ENCODE measurements around the gene DRICH1.
"Not testable (repeated sequence)": the region's sequence is repeated elsewhere in the genome, so short reads cannot be mapped to it uniquely, and the experiment has no call there.

Gene DRICH1

GRCh38 chr22:23565915-23566704 lies 66.0 kb downstream of the DRICH1 start:
- no peak for FAIRE-seq

GRCh38 chr22:23565305-23565914 lies 66.7 kb downstream of the DRICH1 start:
- no peak for FAIRE-seq

- FAIRE-seq: no peak
These were observed 67.8 kb downstream of the DRICH1 start for GRCh38 chr22:23564276-23564675.

DNA sequence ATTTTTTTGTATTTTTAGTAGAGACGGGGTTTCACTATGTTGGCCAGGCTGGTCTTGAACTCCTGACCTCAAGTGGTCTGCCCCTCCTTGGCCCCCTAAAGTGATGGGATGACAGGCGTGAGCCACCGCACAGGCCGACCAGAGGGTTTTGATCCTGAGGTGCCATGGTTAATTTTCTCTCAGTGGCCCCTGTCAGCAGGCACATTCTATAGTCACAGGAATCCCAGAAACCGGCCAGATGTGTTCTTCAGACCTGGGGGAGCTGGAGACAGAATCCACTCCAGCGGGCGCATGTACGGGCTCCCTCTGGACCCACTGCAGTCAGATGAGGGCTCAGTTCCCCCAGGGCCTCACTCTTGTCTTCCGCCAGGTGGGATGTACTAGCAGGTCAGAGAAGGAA lies 69.0 kb downstream of the DRICH1 start:
- no peak for FAIRE-seq

GRCh38 chr22:23562186-23562585 lies 69.9 kb downstream of the DRICH1 start:
- no peak for FAIRE-seq

GRCh38 chr22:23561025-23561510 lies 71.1 kb downstream of the DRICH1 start:
- not testable (repeated sequence) for FAIRE-seq

- FAIRE-seq: not testable (repeated sequence)
These were observed 71.9 kb downstream of the DRICH1 start for GRCh38 chr22:23560215-23560614.

All from colon (tissue), 2 donors.